Caco-2 (cell line): ENCODE measurements around the gene ZNF619. TPM values are rescaled to one million over a fixed set of nuclear protein-coding genes. Genes with fewer than 3 reads are reported as not detected.

Experiments used
- BruUV-seq: library from RNA; stranded (reverse); fragments of 400-500 nt; replicated peaks from 2 replicates; lab custom pipeline; 2021; lab: Mats Ljungman, UMichigan
- CTCF ChIA-PET: fragments of 300-600 bp; sonication (Branson Sonifier 250); formaldehyde crosslinking; loops from one replicate; lab custom pipeline; 2022; ENCODE audit warnings: antibody characterized with exemption; lab: Charles Lee
- POLR2A ChIA-PET: fragments of 300-600 bp; sonication (Branson Sonifier 250); formaldehyde crosslinking; loops from one replicate; lab custom pipeline; 2022; ENCODE audit warnings: antibody characterized with exemption; lab: Charles Lee
- DNase-seq, 2 experiments: peaks; one replicate each; pipeline versions ENCODE4 v3.0.0 to v3.0.0-alpha.2; 2020 to 2022
- H3K27me3 ChIP-seq: replicated peaks from 2 replicates; pipeline ENCODE4 v1.6.0; 2011; ENCODE audit warnings: low read length; ENCODE audit not compliant: control insufficient read depth, insufficient read depth
- H3K36me3 ChIP-seq: 2 replicates; pipeline ENCODE4 v1.5.1; 2011; ENCODE audit warnings: low read length; ENCODE audit not compliant: control insufficient read depth, insufficient read depth
- H3K4me1 ChIP-seq: fragments of 250-450 bp; sonication (Bioruptor Pico); 2 replicates; pipeline ENCODE4 v1.5.1; 2020; ENCODE audit warnings: mild to moderate bottlenecking
- H3K4me3 ChIP-seq: 2 replicates; pipeline ENCODE4 v1.5.1; 2011; ENCODE audit warnings: low read depth, mild to moderate bottlenecking, control low read depth, low read length
- H3K9me3 ChIP-seq: fragments of 250-450 bp; sonication (Bioruptor Pico); 2 replicates; pipeline ENCODE4 v1.5.1; 2020; ENCODE audit warnings: mild to moderate bottlenecking, moderate library complexity
- H3K27ac Mint-ChIP-seq: one replicate; pipeline ENCODE4 v1.8.0; 2022; ENCODE audit warnings: mixed read lengths; ENCODE audit not compliant: unreplicated experiment
- H3K27me3 Mint-ChIP-seq: one replicate; pipeline ENCODE4 v1.8.0; 2022; ENCODE audit warnings: mixed read lengths; ENCODE audit not compliant: insufficient read depth, unreplicated experiment
- H3K36me3 Mint-ChIP-seq: one replicate; pipeline ENCODE4 v1.8.0; 2022; ENCODE audit warnings: mild to moderate bottlenecking, mixed read lengths; ENCODE audit not compliant: insufficient read depth, unreplicated experiment
- H3K4me1 Mint-ChIP-seq: one replicate; pipeline ENCODE4 v1.8.0; 2022; ENCODE audit warnings: low read depth, mixed read lengths; ENCODE audit not compliant: unreplicated experiment
- H3K4me3 Mint-ChIP-seq: one replicate; pipeline ENCODE4 v1.8.0; 2022; ENCODE audit warnings: mild to moderate bottlenecking, moderate library complexity, mixed read lengths; ENCODE audit not compliant: unreplicated experiment
- H3K9me3 Mint-ChIP-seq: one replicate; pipeline ENCODE4 v1.8.0; 2022; ENCODE audit warnings: mixed read lengths; ENCODE audit not compliant: unreplicated experiment
- intact Hi-C: fragments of 100-400 bp; cut with micrococcal nuclease; formaldehyde crosslinking; loops from one replicate; pipeline ENCODE4 v1.10.0; 2022; ENCODE audit not compliant: unreplicated experiment
- total RNA-seq: library from RNA; stranded (reverse); gene quantifications from 2 replicates; pipeline ENCODE4 v1.2.3, GENCODE V29; 2022
- TF ChIP-seq, protein P1 (sequence below), 2 experiments: fragments of 200-600 bp in 1 of 2; IDR thresholded peaks; 1 replicate in 1 of 2; 2 replicates in 1 of 2; pipeline versions ENCODE4 v1.5.1 to v1.8.0; 2011 to 2022; ENCODE audit warnings: antibody characterized with exemption in 1 of 2, control low read depth in 1 of 2, inconsistent platforms in 1 of 2, low read depth in 1 of 2, low read length in 1 of 2, mild to moderate bottlenecking in 1 of 2, moderate library complexity in 1 of 2; ENCODE audit not compliant: insufficient read depth in 1 of 2, severe bottlenecking in 1 of 2, unreplicated experiment in 1 of 2

ZNF619 gene
- total RNA-seq, 1 experiment from 2014 or later = 6.8 TPM

DNA sequence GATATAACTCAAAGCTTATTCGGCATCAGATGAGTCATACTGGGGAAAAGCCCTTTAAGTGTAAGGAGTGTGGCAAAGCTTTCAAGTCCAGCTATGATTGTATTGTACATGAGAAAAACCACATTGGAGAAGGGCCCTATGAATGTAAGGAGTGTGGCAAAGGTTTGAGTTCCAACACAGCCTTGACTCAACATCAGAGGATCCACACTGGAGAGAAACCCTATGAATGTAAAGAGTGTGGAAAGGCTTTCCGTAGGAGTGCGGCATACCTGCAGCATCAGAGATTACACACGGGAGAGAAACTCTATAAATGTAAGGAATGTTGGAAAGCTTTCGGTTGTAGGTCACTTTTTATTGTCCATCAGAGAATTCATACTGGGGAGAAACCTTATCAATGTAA, 55.3 kb downstream of the ZNF619 start:
- POLR2A ChIA-PET = no interaction called here
- H3K4me3 ChIP-seq = no peak overlapping the region

DNA sequence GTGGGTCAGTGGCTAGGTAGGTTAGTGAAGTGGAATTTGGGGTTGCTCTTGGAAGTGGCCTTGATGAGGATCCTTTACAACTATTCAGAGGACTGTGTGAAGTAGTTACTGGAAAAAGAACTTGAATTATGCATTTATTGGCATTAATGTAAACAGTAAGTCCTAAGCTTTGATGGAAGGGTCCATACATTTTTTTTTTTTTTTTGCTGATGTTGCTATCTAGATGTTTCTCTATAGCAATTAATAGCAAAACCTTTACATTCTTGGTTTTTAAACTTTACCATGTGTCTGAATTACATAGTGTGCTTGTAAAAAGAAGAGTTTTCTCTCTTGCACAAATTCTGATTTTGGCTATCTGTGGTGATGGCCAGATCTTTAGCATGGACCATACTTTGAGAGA, 57.4 kb downstream of the ZNF619 start:
- intact Hi-C loops = no loop called here
- peaks cover 3% of the 10 kb centered on the region for H3K36me3 ChIP-seq
- peaks cover 60% of the 10 kb centered on the region for H3K36me3 Mint-ChIP-seq
- no peak for DNase-seq
- no peaks in the 10 kb centered on the region for H3K27me3 ChIP-seq
- CTCF ChIA-PET = no interaction called here
- H3K27me3 Mint-ChIP-seq = no peaks in the 10 kb centered on the region
- H3K9me3 Mint-ChIP-seq = peaks cover 9% of the 10 kb centered on the region
- no peak overlapping the region for H3K4me3 Mint-ChIP-seq
- no peaks in the 10 kb centered on the region for H3K4me1 Mint-ChIP-seq
- no peaks in the 10 kb centered on the region for H3K9me3 ChIP-seq
- no peak overlapping the region for H3K4me3 ChIP-seq
- no peak overlapping the region for H3K27ac Mint-ChIP-seq
- no TSS peak for BruUV-seq
- POLR2A ChIA-PET = no interaction called here
- TF ChIP-seq, protein P1, sequence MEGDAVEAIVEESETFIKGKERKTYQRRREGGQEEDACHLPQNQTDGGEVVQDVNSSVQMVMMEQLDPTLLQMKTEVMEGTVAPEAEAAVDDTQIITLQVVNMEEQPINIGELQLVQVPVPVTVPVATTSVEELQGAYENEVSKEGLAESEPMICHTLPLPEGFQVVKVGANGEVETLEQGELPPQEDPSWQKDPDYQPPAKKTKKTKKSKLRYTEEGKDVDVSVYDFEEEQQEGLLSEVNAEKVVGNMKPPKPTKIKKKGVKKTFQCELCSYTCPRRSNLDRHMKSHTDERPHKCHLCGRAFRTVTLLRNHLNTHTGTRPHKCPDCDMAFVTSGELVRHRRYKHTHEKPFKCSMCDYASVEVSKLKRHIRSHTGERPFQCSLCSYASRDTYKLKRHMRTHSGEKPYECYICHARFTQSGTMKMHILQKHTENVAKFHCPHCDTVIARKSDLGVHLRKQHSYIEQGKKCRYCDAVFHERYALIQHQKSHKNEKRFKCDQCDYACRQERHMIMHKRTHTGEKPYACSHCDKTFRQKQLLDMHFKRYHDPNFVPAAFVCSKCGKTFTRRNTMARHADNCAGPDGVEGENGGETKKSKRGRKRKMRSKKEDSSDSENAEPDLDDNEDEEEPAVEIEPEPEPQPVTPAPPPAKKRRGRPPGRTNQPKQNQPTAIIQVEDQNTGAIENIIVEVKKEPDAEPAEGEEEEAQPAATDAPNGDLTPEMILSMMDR (IDR thresholded peaks at IDR 0.05; ENCODE audit: insufficient read depth in 1 of 2, low read depth in 1 of 2, low read length in 1 of 2, severe bottlenecking in 1 of 2, unreplicated experiment in 1 of 2) = no peak
- no peaks in the 10 kb centered on the region for H3K4me1 ChIP-seq

More for the DNA sequence above, 55.3 kb downstream of the ZNF619 start:
- H3K36me3 Mint-ChIP-seq = peaks cover 52% of the 10 kb centered on the region
- BruUV-seq = no TSS peak
- intact Hi-C loops = no loop called here
- H3K27me3 Mint-ChIP-seq = no peaks in the 10 kb centered on the region
- TF ChIP-seq, protein P1 (IDR thresholded peaks at IDR 0.05; ENCODE audit: insufficient read depth in 1 of 2, low read depth in 1 of 2, low read length in 1 of 2, severe bottlenecking in 1 of 2, unreplicated experiment in 1 of 2) = no peak
- DNase-seq = no peak
- H3K4me1 Mint-ChIP-seq = no peaks in the 10 kb centered on the region
- H3K36me3 ChIP-seq = peaks cover 3% of the 10 kb centered on the region
- no peak overlapping the region for H3K27ac Mint-ChIP-seq
- H3K4me3 Mint-ChIP-seq = no peak overlapping the region
- H3K27me3 ChIP-seq = no peaks in the 10 kb centered on the region
- H3K9me3 Mint-ChIP-seq = peaks cover 2% of the 10 kb centered on the region
- no peaks in the 10 kb centered on the region for H3K4me1 ChIP-seq
- CTCF ChIA-PET = no interaction called here
- H3K9me3 ChIP-seq = no peaks in the 10 kb centered on the region

Other genes with a start within 250 kb of the ZNF619 start
- 45.8 and 47.3 TPM in 2 replicates for gene EIF1B, start 167.4 kb upstream of the ZNF619 start, total RNA-seq
- not detected in 2 replicates for gene ENTPD3, start 89.9 kb upstream of the ZNF619 start, total RNA-seq
- 1,589 and 1,699 TPM in 2 replicates for gene RPL14, start 19.8 kb upstream of the ZNF619 start, total RNA-seq
- 11.9 and 12.1 TPM in 2 replicates for gene ZNF620, start 28.9 kb downstream of the ZNF619 start, total RNA-seq
- gene ZNF621, start 47.8 kb downstream of the ZNF619 start, total RNA-seq = 23.6 and 23.7 TPM in 2 replicates